ENCODE results near the gene LHX2.

Gene LHX2

GRCh38 chr9:124029617-124030016 is 18.0 kb downstream of the LHX2 start:
- in situ Hi-C loops (cut with MboI; ENCODE audit: low sequenced_read_pairs, unreplicated experiment), result no loop called here
- DNase-seq (ENCODE audit: low spot score), result peak; percentile 23
- TF ChIP-seq CTCF (IDR thresholded peaks at IDR 0.05; ENCODE audit: borderline replicate concordance, control extremely low read depth, extremely low read depth, insufficient read depth, missing control alignments), result no peak

GRCh38 chr9:124030969-124031451 is 19.4 kb downstream of the LHX2 start:
- in situ Hi-C loops (cut with MboI; ENCODE audit: low sequenced_read_pairs, unreplicated experiment), result no loop called here
- TF ChIP-seq CTCF (IDR thresholded peaks at IDR 0.05; ENCODE audit: borderline replicate concordance, control extremely low read depth, extremely low read depth, insufficient read depth, missing control alignments), result no peak

DNA sequence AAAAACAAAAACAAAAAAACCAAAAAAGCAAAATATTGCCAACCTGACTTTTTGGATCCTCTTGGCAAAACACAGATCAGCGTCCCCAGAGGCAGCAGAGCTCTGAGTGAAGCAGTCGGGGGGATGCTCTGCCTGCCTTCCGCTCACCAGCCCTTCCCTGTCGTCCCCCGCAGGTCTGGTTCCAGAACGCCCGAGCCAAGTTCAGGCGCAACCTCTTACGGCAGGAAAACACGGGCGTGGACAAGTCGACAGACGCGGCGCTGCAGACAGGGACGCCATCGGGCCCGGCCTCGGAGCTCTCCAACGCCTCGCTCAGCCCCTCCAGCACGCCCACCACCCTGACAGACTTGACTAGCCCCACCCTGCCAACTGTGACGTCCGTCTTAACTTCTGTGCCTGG is 20.7 kb downstream of the LHX2 start:
- TF ChIP-seq CTCF (IDR thresholded peaks at IDR 0.05; ENCODE audit: borderline replicate concordance, control extremely low read depth, extremely low read depth, insufficient read depth, missing control alignments), result no peak
- DNase-seq (ENCODE audit: low spot score), result peak; percentile 24
- in situ Hi-C loops (cut with MboI; ENCODE audit: low sequenced_read_pairs, unreplicated experiment), result no loop called here

More at GRCh38 chr9:124030969-124031451, 19.4 kb downstream of the LHX2 start:
- peak; percentile 62 for DNase-seq (ENCODE audit: low spot score)

DNA sequence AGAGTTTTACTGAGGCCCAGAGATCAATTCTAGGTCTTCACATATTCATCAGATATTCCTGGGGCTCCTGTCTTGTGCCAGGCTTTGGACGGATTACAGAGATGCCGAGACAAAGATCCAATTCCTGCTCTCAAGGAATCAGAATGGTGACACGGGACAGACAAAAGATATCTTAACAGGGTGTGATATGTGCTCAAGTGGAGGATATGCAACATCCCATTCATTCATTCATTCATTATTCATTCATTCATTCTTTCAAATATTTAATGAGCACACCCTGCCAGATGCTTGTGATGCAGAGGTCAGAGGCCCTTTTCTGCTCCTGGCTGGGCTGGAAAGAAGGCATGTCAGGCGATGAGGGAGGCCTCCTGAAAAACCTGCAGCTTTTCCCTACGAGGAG is 21.8 kb downstream of the LHX2 start:
- no peak for TF ChIP-seq CTCF (IDR thresholded peaks at IDR 0.05; ENCODE audit: borderline replicate concordance, control extremely low read depth, extremely low read depth, insufficient read depth, missing control alignments)
- in situ Hi-C loops (cut with MboI; ENCODE audit: low sequenced_read_pairs, unreplicated experiment), result no loop called here
- no peak for DNase-seq (ENCODE audit: low spot score)

GRCh38 chr9:124033967-124034366 is 22.4 kb downstream of the LHX2 start:
- TF ChIP-seq CTCF (IDR thresholded peaks at IDR 0.05; ENCODE audit: borderline replicate concordance, control extremely low read depth, extremely low read depth, insufficient read depth, missing control alignments), result no peak
- no peak for DNase-seq (ENCODE audit: low spot score)
- in situ Hi-C loops (cut with MboI; ENCODE audit: low sequenced_read_pairs, unreplicated experiment), result no loop called here

DNA sequence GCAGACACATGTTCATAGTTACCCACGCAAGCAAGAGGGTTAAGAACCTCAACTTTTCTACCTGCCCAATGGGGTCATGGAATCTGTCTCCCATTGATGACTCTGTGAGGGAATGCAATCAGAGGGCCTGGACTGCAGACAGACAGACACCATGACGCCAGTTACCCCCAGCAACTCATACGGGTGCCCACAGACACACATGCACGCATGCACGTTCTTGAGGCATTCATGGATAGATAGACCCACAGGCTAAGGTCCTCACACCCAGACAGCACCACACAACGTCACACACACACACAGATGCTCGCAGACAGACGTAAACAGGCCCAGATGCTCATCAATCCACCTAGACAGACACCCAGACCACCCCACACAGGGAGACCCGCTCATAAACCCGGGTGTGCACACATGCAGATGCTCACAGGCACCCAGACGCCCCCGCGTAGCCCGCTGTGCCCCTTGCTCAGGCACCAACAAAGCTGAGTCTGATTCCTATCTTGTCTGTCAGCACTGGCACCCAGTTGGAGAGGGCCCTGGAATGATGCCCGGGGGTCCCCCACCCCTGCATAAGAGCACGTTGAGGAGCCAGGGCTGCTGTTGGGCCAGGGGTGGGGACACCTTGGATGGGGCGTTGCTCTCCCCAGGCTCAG is 23.6 kb downstream of the LHX2 start:
- TF ChIP-seq CTCF (IDR thresholded peaks at IDR 0.05; ENCODE audit: borderline replicate concordance, control extremely low read depth, extremely low read depth, insufficient read depth, missing control alignments), result no peak
- in situ Hi-C loops (cut with MboI; ENCODE audit: low sequenced_read_pairs, unreplicated experiment), result no loop called here
- DNase-seq (ENCODE audit: low spot score), result no peak
